22Rv1 (cell line): Measurements from ENCODE around the gene BACH2.

Experiments
- H3K27ac ChIP-seq: fragments of 450-650 bp; 2 replicates; pipeline ENCODE4 v1.5.1; 2017
- CTCF ChIP-seq: fragments of 450-650 bp; IDR thresholded peaks from 2 replicates; pipeline ENCODE4 v1.5.1; 2017; ENCODE audit warnings: mild to moderate bottlenecking
- ZFX ChIP-seq: fragments of 450-650 bp; IDR thresholded peaks from 2 replicates; pipeline ENCODE4 v1.6.1; 2017; ENCODE audit warnings: antibody characterized with exemption, borderline replicate concordance

Gene BACH2

GRCh38 chr6:90277302-90278011 lies 19.2 kb downstream of the BACH2 start:
- TF ChIP-seq CTCF (no peak), ZFX (no peak)
- H3K27ac ChIP-seq = no peak overlapping the region

DNA sequence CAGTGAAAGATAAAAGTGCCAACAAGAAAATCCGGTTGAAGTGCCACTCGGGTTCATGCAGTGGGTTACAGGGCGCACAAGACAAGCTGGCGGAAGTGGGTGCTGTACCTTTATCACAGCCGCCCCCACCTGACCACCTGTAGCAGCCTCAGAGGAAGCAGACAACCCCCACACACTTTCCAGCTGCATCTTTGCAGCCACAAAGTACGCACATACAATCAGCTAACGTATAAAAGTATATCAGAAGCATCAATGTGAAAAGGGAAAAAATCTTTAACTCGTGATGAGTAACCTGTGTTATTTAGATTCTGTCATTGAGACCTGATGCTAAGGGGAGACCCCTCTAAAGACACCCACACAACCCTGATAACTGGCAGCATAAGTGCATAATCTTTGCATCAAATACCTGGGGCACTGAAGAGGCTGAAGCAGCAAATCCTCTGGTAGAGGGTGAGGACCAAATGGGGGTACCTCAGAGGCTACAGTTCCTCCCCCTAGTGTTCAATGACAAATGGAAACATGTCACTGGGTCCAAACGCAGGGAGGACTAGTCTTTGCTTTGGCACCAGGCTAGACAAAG lies 22.1 kb downstream of the BACH2 start:
- H3K27ac ChIP-seq = no peak overlapping the region
- TF ChIP-seq ZFX (no peak), CTCF (no peak)

GRCh38 chr6:90273863-90274262 lies 22.8 kb downstream of the BACH2 start:
- no peak overlapping the region for H3K27ac ChIP-seq
- TF ChIP-seq CTCF (no peak), ZFX (no peak)

GRCh38 chr6:90272895-90273294 lies 23.7 kb downstream of the BACH2 start:
- TF ChIP-seq CTCF = no peak
- TF ChIP-seq ZFX = no peak
- no peak overlapping the region for H3K27ac ChIP-seq

GRCh38 chr6:90271831-90272230 lies 24.8 kb downstream of the BACH2 start:
- H3K27ac ChIP-seq = no peak overlapping the region
- TF ChIP-seq ZFX (no peak), CTCF (no peak)

DNA sequence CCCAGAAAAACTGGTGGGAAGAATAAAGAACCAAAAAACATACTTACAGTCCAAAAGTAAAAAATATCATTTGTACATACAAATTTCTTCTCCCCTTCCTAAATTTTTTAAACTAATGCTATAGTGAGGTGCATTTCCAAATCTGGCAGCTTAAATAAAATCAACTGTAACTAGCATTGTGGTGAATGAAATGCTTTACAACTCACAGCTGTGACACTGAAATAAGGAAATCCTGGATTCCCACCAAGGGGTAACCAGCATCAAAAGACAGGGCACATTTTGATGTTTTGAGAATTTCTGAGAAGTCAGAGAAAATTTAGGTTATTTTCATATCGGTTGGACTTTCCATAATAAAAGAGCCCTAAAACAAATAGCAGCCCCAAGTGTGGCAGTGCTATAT lies 27.3 kb downstream of the BACH2 start:
- H3K27ac ChIP-seq = no peak overlapping the region

More for the DNA sequence above, 27.3 kb downstream of the BACH2 start:
- TF ChIP-seq CTCF = no peak
- no peak for TF ChIP-seq ZFX
